ENCODE measurements around the gene RNF166.

The RNF166 gene

GRCh38 chr16:88706229-88706964 is at the start of gene RNF166, which contains the start of gene CTU2:
TSS of gene RNF166 (minus strand) at chr16:88706408. CDS start at chr16:88706325, 83 bp downstream.
TSS of gene CTU2 (plus strand) at chr16:88706503. CDS start at chr16:88706531, 28 bp downstream.
- DNase-seq (ENCODE audit: low read depth) = peak; percentile 69

DNA sequence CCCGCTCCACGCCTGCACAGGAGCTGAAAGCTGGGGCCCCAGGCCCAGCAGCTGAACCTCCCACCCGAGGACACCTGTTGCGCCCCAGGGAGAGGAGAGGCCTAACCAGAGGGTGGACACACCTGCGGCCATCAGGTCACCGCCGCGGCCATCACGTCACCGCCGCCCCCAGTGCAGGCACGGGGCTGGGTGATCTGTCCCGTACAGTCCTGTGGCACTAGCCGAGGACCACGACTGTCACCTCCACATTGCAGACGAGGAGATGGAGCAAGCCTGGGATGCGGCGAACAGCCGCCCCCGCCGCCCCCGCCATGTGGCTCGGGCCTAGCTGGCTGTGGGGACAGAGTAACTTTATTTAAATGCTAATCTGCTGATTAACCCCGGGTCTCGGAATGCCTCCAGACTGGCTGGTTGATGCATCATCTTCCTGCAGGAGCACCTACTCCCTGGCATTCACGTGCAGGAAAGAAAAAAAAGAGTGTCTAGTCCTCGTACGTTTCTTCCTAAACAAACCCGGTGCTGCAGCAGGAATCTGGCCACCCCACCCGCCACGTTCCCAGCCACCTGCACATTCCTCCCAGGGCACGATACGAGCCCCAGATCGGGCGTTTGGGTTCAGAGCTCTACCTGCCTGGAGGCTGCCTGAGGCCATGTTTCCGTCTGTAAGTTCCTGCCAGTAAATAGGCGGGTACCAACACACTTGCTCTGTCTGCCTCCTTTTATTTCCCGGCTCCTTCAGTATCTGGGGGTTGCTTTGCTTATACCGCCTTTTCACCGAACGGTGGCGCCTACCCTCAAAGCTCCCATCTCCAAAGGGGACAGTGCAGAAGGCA is 48.9 kb upstream of the RNF166 start:
- DNase-seq (ENCODE audit: low read depth) = no peak

GRCh38 chr16:88754109-88754911 is 48.1 kb upstream of the RNF166 start:
- DNase-seq (ENCODE audit: low read depth) = no peak

- DNase-seq (ENCODE audit: low read depth) = no peak
Measured at GRCh38 chr16:88753602-88754001, 47.4 kb upstream of the RNF166 start.

DNA sequence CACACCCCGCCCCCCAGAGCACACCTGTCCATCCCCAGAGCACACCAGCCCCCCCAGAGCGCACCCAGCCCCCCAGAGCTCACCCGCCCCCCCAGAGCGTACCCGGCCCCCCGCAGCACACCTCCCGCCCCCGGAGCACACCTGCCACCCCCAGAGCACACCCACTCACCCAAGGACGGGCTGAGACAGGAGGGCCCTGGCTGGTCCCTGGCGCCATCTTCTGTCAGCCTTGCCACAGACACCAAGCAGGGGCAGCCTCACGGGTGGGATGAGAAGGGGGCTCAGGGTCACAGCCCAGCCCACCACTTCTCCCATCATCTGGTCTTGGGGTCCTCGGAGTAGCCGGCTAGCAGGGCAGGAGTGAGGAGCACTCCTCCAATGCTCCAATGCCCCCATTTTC is 47.0 kb upstream of the RNF166 start:
- DNase-seq (ENCODE audit: low read depth) = no peak

DNA sequence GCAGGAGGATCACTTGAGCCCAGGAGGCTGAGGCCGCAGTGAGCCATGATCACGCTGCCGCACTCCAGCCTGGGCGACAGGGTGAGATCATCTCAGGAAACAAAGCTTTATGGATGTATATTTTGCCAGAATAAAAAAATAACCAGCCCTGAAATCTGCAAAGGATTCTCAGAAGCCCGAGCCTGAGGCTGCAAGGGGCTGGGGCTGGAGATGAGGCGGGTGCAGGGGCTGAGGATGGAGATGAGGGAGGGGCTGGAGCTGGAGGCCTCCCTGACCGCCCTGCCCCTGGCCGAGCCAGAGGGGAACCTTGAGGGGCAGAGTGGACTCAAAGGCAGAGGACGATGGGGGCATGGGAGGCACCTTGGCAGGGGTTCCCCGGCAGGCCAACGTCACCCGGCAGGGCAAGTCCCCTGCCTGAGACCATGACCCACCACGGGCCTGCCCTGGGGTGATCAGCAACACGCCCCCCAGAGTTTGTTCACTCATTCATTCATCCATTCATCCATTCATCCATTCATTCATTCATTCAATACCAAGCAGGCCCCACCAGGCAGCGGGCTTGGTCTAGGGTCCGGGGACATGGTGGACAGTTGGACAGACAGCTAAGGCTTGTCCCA is 46.3 kb upstream of the RNF166 start:
- no peak for DNase-seq (ENCODE audit: low read depth)

DNA sequence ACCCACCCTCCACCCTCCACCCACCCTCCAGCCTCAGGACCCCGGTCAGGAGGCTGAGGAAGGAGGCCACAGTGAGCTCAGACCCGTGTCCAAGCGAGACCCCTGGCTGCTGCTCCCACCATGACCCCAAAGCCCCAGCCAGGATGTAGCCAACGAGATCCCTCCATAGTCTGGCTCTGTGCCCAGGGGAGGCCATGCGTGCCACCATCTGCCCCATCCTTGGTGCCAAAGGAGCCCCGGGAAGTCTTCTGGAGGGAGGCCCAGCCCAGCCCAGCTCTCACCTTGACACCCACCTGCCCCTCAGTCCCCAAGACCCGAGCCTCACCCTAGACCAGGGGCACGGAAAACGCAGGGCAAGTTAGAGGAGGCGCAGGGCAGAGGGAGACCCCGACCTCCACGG is 44.6 kb upstream of the RNF166 start:
- no peak for DNase-seq (ENCODE audit: low read depth)

DNA sequence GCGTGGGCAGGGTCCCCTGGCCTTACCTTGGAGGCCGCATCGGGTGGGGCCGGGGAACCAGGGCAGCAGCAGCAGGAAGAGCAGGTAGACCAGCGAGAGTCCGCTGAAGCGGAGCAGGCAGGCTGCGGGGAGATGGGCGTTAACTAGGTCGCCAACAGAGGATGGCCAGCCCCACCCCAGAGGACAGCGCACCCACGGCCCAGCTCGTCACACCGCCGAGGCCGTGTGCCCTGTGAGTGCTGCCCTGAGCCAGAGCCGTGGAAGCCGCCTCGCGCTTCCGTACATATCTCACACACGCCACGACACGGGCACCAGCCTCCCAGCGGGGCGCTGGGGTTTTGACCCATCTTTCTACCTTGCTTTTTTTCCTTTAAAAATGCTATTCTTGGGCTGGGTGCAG is 43.1 kb upstream of the RNF166 start:
- no peak for DNase-seq (ENCODE audit: low read depth)

DNA sequence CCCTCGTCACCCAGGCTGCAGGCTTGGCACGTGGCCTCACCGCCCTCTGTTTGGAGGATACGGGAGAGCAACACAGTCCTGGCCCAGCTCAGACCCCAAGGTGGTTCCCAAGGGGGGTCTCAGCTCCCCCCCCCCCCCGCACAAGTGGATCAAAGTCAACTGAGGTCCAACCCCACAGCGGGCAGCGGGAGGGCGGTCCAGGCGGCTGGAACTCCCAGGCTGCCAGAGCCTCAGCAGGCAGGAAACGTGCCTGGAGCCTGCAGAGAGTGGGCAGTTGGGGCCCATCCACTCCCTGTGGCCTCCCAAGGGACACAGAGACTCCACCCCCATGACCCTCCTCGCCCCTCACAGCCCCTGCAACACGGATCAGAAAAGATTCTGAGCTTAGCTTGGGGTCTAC is 42.2 kb upstream of the RNF166 start:
- no peak for DNase-seq (ENCODE audit: low read depth)

DNA sequence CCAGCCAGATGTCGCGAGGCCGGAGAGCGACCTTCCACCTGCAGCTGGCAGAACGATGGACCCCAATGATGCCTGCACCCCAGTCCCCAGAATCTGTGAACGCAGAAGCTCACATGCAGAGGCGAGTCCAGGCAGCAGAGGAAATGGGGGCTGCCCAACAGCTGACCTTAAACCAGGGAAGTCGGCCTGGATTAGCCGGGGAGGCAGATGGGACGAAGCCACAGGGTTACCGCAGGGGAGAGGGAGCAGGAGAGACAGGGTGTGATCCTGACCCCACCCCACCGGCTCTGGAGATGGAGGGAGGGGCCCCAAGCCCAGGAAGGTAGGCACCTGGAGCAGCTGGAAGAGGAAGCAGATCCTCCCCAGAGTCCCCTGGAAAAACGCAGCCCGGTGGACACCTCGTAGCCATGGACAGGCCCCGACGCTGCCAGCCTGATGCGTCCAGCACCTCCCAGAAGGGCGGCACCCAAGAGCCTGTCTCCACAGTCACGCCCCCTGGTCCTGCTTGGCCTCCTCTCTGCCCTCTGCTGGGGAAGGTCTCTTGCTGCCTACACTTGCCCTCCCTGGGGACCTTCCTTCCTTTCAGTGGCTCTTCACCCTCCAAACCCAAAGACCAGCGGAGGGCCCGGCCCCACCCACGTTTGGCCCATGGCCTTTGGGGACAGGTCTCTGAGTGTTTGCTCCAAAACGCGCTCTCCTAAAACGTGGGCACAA is 41.5 kb upstream of the RNF166 start:
- DNase-seq (ENCODE audit: low read depth) = no peak

GRCh38 chr16:88746506-88746905 is 40.3 kb upstream of the RNF166 start:
- no peak for DNase-seq (ENCODE audit: low read depth)

GRCh38 chr16:88744577-88745521 is 38.6 kb upstream of the RNF166 start:
- DNase-seq (ENCODE audit: low read depth) = no peak

- DNase-seq (ENCODE audit: low read depth) = peak; percentile 24
Measured at GRCh38 chr16:88743693-88744576, 37.7 kb upstream of the RNF166 start.

GRCh38 chr16:88742896-88743605 is 36.8 kb upstream of the RNF166 start:
- no peak for DNase-seq (ENCODE audit: low read depth)

- DNase-seq (ENCODE audit: low read depth) = no peak
Measured at GRCh38 chr16:88741368-88741767, 35.2 kb upstream of the RNF166 start.

DNA sequence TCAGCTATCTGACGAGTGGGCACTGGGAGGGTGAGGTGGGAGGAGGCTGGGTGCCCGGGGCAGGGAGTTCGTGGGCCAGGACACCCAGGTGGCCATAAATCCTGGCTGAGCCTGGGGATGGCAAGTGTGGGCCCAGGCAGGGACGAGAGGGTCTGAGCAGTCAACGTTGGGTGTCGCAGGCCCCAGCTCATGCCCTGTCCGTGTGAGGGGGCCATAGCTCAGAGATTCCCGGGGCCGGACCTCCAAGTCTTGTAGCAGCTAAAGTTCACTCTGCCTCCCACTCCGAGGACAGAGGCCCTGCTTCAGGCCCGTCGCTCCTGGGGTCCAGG is 34.5 kb upstream of the RNF166 start:
- no peak for DNase-seq (ENCODE audit: low read depth)

DNA sequence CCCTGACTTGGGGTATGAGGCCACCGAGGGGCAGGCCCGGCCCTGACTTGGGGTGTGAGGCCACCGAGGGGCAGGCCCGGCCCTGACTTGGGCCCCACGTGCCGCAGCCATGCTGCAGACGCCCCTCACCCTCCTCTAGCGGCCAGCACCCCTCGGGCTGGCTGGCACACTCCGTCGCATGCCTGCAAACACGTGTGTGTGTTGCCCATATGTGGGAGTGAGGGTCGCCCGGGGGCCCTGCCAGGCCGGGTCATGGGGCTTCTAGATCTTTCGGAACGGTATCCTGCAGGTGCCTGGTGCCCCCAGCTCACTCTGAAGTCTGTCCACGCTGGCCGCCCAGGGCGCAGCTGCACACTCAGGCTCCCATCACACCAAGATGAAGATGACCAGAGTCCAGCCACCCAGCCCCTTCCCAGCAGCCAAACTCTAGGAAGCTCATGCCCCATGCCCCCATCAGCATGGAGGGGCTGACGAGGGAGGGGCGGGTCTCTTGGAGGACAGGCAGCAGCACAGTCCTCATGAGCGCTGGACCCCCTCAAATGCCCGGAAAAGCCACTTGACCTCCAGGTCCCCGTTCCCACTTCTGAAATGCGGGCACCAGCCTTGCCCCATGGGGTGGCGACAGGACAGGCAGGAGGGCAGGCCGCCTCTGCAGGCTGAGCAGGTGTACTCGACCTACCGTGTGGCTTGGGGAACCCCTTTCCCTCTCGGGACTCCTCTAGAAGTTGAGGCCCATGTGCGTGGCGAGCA is 33.9 kb upstream of the RNF166 start:
- DNase-seq (ENCODE audit: low read depth) = no peak
